Ramos (cell line): ENCODE results near the gene TMEM117.

Experiments
- in situ Hi-C: fragments of 300-500 bp; cut with MboI; formaldehyde crosslinking; loops from one replicate; pipeline ENCODE4 v1.14.3; 2022; ENCODE audit warnings: low sequenced_read_pairs; ENCODE audit not compliant: unreplicated experiment

The TMEM117 gene

DNA sequence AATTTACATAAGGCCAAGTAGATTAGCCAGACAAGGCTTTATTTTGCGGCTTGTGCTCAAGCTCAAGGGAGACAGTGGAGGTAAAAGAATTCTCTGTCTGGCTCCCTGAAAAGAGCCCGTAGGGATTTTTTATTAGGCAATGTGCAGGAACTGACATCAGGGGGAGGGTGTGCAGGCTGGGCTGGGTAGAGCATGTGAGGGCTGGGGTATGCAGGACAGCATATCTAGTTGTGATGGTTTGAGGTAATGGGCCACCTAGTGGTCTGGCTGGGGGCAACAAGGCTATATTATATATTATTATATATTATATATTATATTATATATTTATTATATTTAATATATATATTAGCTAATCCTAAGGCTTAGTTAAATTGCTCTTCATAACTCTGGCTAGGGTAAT is 102.1 kb downstream of the TMEM117 start:
- in situ Hi-C loops = no loop called here

- in situ Hi-C loops = no loop called here
Observed at GRCh38 chr12:43942379-43942778, 106.5 kb downstream of the TMEM117 start.

GRCh38 chr12:43945983-43946382 is 110.1 kb downstream of the TMEM117 start:
- in situ Hi-C loops = no loop called here

GRCh38 chr12:43951286-43951685 is 115.4 kb downstream of the TMEM117 start:
- in situ Hi-C loops = no loop called here

DNA sequence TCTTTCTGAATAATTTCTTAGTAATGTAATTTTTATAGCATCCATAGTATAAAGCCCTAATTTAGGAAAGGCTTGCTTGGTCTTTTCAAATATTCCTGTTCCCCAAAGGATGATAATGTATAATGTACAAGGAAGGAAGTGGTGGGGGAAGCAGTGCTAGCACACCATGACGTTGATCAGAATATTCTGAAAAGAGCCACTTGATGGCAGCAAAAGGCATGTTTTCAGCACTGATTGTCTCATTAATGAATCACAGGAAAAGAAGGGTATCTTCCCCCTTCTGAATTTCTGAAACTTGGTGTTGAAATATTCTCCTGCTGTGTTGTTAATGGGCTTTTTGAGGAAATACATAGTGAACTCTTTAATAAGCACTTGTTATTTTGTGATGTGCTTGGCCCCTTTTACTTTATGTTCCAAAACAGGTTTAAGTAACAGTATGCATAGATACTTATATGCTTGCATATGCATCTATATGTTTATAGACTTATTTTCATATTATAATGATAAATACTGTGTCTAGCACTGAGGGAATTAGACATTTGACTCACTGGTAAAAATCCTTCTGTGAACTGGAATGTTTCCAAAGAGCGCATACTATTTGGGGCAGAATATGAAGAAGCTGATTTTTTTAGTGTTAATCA is 122.0 kb downstream of the TMEM117 start:
- in situ Hi-C loops = no loop called here

DNA sequence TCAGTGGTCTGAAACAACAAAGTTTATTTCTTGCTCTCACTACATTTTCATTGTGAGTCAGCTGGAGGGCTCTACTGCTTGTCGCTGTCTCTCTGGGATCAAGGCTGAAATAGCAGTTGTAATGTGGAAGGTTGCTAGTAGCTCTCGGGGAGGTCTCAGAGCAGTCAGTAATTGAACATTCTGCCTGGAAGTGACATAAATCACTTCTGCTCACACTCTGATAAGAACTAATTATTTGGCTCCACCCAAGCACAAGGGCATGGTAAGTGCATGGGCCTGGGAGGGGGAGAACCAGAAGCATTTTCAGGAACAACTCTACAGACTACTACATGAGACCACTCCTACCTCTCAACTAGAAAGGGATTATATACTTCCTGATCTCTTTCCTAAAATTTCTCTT is 128.2 kb downstream of the TMEM117 start:
- in situ Hi-C loops = no loop called here

DNA sequence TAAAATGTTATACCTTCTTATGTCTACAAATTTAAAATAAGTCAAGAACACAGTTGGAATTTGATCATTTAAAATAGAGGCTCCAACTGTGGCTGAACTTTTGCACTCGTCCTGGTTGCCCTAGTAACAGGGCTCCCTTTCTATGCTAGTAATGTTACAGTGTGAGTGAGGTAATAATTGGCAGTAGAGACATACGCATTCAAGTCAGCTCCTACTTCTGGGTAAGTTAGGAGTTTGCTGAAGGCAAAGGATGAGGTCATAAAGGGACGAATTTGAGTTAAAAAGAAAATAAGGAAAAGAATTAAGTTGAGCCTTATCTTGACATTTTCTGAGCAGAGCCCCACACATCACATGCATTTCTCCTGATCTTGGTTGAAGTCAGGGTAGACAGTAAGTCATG is 129.1 kb downstream of the TMEM117 start:
- in situ Hi-C loops = no loop called here

DNA sequence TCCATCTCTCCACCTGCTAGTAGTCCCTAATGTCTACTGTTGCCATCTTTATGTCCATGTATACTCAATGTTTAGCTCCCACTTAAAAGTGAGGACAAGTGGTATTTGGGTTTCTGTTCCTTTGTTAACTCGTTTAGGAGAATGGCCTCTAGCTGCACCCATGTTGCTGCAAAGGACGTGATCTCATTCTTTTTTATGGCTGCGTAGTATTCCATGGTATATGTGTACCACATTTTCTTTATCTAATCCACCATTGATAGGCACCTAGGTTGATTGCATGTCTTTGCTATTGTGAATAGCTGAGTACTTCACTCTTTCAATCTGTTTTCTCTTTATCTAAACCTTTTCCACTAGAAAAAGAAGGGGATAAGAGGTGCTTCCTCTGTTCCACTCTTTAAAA is 130.0 kb downstream of the TMEM117 start:
- in situ Hi-C loops = no loop called here

DNA sequence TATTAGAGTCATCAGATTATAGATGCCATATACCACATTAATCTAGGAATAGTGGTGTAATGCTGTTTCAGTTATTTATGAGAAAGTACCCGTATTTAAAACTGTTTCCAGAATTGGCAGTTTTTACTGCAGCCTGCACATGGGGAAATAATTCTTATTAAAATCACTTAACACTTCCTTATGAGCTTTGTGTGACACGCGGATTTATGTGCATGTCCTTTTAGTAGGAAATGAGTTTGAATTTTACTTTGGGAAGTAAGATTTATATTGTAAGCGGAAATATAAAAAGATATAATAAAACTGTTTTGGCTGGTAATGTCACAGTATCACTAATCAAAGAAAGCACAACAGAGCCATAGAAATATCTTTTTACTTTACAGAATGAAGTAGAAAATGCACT is 132.9 kb downstream of the TMEM117 start:
- in situ Hi-C loops = no loop called here

- in situ Hi-C loops = no loop called here
Observed at GRCh38 chr12:43969882-43970281, 134.0 kb downstream of the TMEM117 start.

DNA sequence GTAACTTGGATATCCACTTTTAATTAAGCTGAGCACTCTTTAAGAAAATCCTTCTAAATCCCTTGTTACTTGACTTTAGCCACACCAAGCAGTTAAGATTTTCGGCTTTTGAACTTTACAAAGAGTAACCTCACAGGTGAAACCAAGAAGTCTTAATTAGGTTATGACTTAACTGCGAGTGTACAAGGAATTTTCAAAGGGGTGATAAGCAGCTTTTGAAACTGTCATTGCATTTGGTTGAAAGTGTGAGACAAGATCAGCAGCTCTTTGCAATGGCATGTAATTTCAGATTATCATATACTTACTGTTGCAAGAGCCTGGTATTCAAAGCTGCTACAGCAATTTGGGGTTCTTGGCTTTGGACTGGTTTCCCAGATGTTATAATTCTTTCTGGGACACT is 137.5 kb downstream of the TMEM117 start:
- in situ Hi-C loops = no loop called here

DNA sequence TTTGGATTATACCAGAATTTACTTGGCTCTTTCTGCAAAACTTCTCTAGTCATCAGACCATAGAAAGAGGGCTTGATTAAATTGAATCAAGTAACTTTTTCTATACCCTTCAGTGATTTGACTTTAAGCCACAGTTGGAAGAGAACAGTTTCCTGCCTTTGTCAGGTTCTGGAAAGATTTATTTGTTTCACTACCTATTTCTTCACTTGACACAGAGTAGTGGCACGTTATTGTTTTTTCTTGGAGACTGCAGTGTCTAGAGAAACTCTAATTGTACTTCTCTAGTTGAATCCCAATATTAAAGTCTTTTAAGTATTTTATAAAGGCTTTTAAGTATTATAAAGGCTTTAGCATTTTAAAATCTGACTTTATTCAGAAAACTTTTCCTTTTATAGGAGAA is 138.1 kb downstream of the TMEM117 start:
- in situ Hi-C loops = no loop called here

DNA sequence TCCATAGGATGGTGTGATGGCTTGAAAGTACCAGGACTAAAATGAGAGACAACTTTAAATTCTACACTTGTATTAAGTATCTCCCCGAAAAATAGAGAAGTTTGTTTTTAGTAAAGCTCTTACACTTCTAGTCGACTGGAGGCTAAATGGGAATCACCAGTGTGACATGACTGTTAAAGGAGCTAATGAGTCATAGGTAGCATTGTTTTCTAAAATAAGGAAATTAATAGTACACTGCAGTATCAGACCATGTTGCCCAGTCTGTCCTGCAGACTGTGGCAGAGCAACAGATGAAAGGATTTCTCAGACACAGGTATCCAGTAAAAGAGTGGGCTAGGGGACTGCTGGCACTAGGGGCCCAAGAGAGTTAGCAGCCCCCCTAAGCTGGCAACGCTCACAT is 140.1 kb downstream of the TMEM117 start:
- in situ Hi-C loops = no loop called here

GRCh38 chr12:43978556-43978955 is 142.7 kb downstream of the TMEM117 start:
- in situ Hi-C loops = no loop called here

GRCh38 chr12:43979450-43979849 is 143.6 kb downstream of the TMEM117 start:
- in situ Hi-C loops = no loop called here

DNA sequence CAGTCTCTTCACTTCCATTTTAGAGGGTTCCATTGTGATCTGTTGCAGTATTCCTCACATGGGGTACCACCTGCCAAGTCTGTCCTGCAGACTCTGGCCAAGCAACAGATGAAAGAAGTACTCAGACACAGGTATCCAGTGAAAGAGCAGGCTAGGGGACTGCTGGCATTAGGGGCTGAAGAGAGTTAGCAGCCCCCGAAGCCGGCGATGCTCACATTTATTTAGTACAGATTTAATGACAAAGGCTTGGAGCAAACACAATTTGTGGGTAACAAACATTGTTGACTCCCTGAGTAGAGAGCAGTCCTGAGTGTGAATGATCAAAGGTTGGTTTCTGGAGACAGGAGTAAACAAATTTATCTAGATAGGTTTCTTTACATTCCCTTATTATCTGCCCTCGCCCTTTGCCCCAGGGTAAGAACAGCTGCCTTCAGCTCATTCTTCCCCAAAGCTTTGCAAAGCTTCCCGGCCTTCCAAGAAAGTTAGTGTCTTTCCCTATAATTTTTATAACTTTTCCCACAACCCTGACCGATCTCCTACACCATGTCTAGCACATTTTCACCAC is 144.8 kb downstream of the TMEM117 start:
- in situ Hi-C loops = no loop called here

DNA sequence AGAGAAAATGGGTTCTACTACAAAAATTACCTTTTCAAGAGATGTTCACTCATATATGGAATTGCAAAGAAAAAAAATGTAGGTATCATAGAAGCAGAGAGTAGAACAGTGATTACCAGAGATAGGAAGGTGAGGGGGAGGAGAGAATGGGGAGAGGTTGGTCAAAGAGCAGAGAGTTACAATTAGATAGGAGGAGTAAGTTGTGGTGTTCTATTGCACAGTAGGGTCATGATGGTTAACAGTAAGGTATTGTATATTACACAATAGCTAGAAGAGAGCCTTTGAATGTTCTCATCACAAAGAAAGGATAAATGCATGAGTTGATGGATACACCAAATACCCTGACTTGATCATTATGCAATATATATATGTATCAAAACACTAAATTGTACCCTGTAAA is 145.8 kb downstream of the TMEM117 start:
- in situ Hi-C loops = no loop called here

- in situ Hi-C loops = no loop called here
Observed at GRCh38 chr12:43982544-43982943, 146.7 kb downstream of the TMEM117 start.

GRCh38 chr12:43988838-43989560 is 153.1 kb downstream of the TMEM117 start:
- in situ Hi-C loops = no loop called here

GRCh38 chr12:43992856-43993255 is 157.0 kb downstream of the TMEM117 start:
- in situ Hi-C loops = no loop called here

GRCh38 chr12:44000309-44000952 is 164.6 kb downstream of the TMEM117 start:
- in situ Hi-C loops = loop anchor here (25.0 kb wide), 1 partner anchor 937 kb away; no protein-coding TSS in a partner anchor
